IMR-90 (cell line): Measurements from ENCODE around the gene SH3RF2. TPM values are rescaled to one million over a fixed set of nuclear protein-coding genes. Genes with fewer than 3 reads are reported as not detected.

Experiments
- ATAC-seq: fragments of 200-7000 bp; cut with Tn5 transposase; 2 replicates; pipeline ENCODE4 v1.9.1; 2020; ENCODE audit warnings: low read depth, mild to moderate bottlenecking, moderate library complexity
- BruUV-seq: library from RNA; stranded (reverse); fragments of 400-500 nt; replicated peaks from 2 replicates; lab custom pipeline; 2021; lab: Mats Ljungman, UMichigan
- CTCF ChIA-PET: fragments of 300-600 bp; formaldehyde crosslinking; extraction: SDS; loops from one replicate; lab custom pipeline; 2021; ENCODE audit warnings: antibody characterized with exemption; lab: Yijun Ruan, JAX
- POLR2A ChIA-PET: fragments of 300-600 bp; sonication (Branson Sonifier 250); formaldehyde crosslinking; loops from one replicate; lab custom pipeline; 2022; ENCODE audit warnings: antibody characterized with exemption; ENCODE audit not compliant: unreplicated experiment; lab: Charles Lee
- DNase-seq: peaks from one replicate; pipeline ENCODE4 v3.0.0; 2013
- H2AFZ ChIP-seq: replicated peaks from 2 replicates; pipeline ENCODE3; 2013; ENCODE audit warnings: low read length, mild to moderate bottlenecking; ENCODE audit not compliant: poor library complexity
- H2AK5ac ChIP-seq: 2 replicates; pipeline ENCODE4 v1.6.1; 2013; ENCODE audit warnings: low read depth, low read length, inconsistent platforms
- H2AK9ac ChIP-seq: replicated peaks from 2 replicates; pipeline ENCODE3; 2013; ENCODE audit warnings: mild to moderate bottlenecking, low read depth, low read length, moderate library complexity; ENCODE audit not compliant: poor library complexity
- H2BK120ac ChIP-seq: 2 replicates; pipeline ENCODE4 v1.6.1; 2013; ENCODE audit warnings: low read depth, low read length, inconsistent platforms
- H2BK15ac ChIP-seq: 3 replicates; pipeline ENCODE4 v1.6.1; 2013; ENCODE audit warnings: low read depth, low read length, inconsistent platforms
- H2BK20ac ChIP-seq: 2 replicates; pipeline ENCODE4 v1.6.1; 2013; ENCODE audit warnings: low read depth, mild to moderate bottlenecking, inconsistent platforms, low read length, moderate library complexity
- H2BK5ac ChIP-seq: 2 replicates; pipeline ENCODE4 v1.6.1; 2013; ENCODE audit warnings: mild to moderate bottlenecking, low read depth, low read length, inconsistent platforms; ENCODE audit not compliant: poor library complexity, severe bottlenecking
- H3K14ac ChIP-seq: replicated peaks from 2 replicates; pipeline ENCODE4 v1.6.1; 2013; ENCODE audit warnings: low read depth, low read length, inconsistent platforms
- H3K18ac ChIP-seq: 2 replicates; pipeline ENCODE4 v1.6.1; 2013; ENCODE audit warnings: low read depth, low read length, control low read depth
- H3K23ac ChIP-seq: 2 replicates; pipeline ENCODE4 v1.6.1; 2013; ENCODE audit warnings: low read depth, low read length, inconsistent platforms
- H3K27ac ChIP-seq: 2 replicates; pipeline ENCODE4 v1.5.1; 2013; ENCODE audit warnings: mild to moderate bottlenecking, control low read depth, low read length; ENCODE audit not compliant: insufficient read depth
- H3K27me3 ChIP-seq: 2 replicates; pipeline ENCODE4 v1.6.1; 2013; ENCODE audit warnings: low read length; ENCODE audit not compliant: control insufficient read depth, insufficient read depth
- H3K36me3 ChIP-seq: 2 replicates; pipeline ENCODE4 v1.6.1; 2013; ENCODE audit warnings: low read length, mixed read lengths; ENCODE audit not compliant: control insufficient read depth, insufficient read depth
- H3K4ac ChIP-seq: 2 replicates; pipeline ENCODE4 v1.6.1; 2013; ENCODE audit warnings: low read depth, low read length, inconsistent platforms
- H3K4me1 ChIP-seq: 2 replicates; pipeline ENCODE4 v1.6.1; 2013; ENCODE audit warnings: low read length, mixed read lengths; ENCODE audit not compliant: control insufficient read depth, insufficient read depth
- H3K4me2 ChIP-seq: 2 replicates; pipeline ENCODE4 v1.6.1; 2013; ENCODE audit warnings: low read depth, mild to moderate bottlenecking, control low read depth, low read length, moderate library complexity
- H3K4me3 ChIP-seq: 2 replicates; pipeline ENCODE4 v1.5.1; 2013; ENCODE audit warnings: low read depth, mild to moderate bottlenecking, control low read depth, low read length, moderate library complexity; ENCODE audit not compliant: insufficient read depth
- H3K56ac ChIP-seq: 2 replicates; pipeline ENCODE4 v1.6.1; 2013; ENCODE audit warnings: low read length, inconsistent platforms; ENCODE audit not compliant: insufficient read depth; ENCODE audit errors: extremely low read depth
- H3K79me1 ChIP-seq, 2 experiments: 2 replicates each; pipeline ENCODE4 v1.6.1; 2013; ENCODE audit warnings: low read length in 2 of 2, inconsistent platforms in 1 of 2, low read depth in 1 of 2
- H3K9ac ChIP-seq: 2 replicates; pipeline ENCODE4 v1.6.1; 2013; ENCODE audit warnings: low read depth, low read length, control low read depth
- H3K9me1 ChIP-seq: 2 replicates; pipeline ENCODE4 v1.6.1; 2013; ENCODE audit warnings: low read length, inconsistent platforms; ENCODE audit not compliant: insufficient read depth
- H3K9me3 ChIP-seq: 2 replicates; pipeline ENCODE4 v1.6.1; 2013; ENCODE audit warnings: low read length; ENCODE audit not compliant: control insufficient read depth, insufficient read depth
- H4K20me1 ChIP-seq: 2 replicates; pipeline ENCODE4 v1.6.1; 2013; ENCODE audit warnings: low read length, inconsistent platforms; ENCODE audit not compliant: insufficient read depth
- H4K5ac ChIP-seq: 2 replicates; pipeline ENCODE4 v1.6.1; 2013; ENCODE audit warnings: mild to moderate bottlenecking, low read depth, low read length, control low read depth
- H4K8ac ChIP-seq, 2 experiments: 2 replicates each; pipeline ENCODE4 v1.6.1; 2013; ENCODE audit warnings: low read depth in 2 of 2, low read length in 2 of 2, control low read depth in 1 of 2, inconsistent platforms in 1 of 2
- H4K91ac ChIP-seq: 2 replicates; pipeline ENCODE4 v1.6.1; 2013; ENCODE audit warnings: low read depth, low read length, inconsistent platforms; ENCODE audit not compliant: insufficient read depth
- BHLHE40 ChIP-seq: fragments of 150-350 bp; IDR thresholded peaks from 2 replicates; pipeline ENCODE4 v1.6.1; 2016; ENCODE audit warnings: mild to moderate bottlenecking, low read depth, low read length
- RFX5 ChIP-seq: IDR thresholded peaks from 2 replicates; pipeline ENCODE4 v1.8.0; 2012; ENCODE audit warnings: low read depth, mild to moderate bottlenecking, low read length, moderate library complexity
- USF2 ChIP-seq: fragments of 150-350 bp; IDR thresholded peaks from 2 replicates; pipeline ENCODE4 v1.6.1; 2017; ENCODE audit warnings: mild to moderate bottlenecking, antibody characterized with exemption, low read length, low read depth
- WGBS, 2 experiments: methylation state at CpG; one replicate each; pipeline versions ENCODE4 v1.1.5 to v1.1.7; 2013; ENCODE audit warnings: missing lambda C conversion rate in 2 of 2; ENCODE audit not compliant: insufficient read length in 1 of 2; ENCODE audit errors: extremely low coverage in 2 of 2; 5-methylcytosine and 5-hydroxymethylcytosine counted together
- dilution Hi-C: fragments of 300-500 bp; cut with HindIII; formaldehyde crosslinking; loops from one replicate; pipeline ENCODE4 v1.14.3; 2018; ENCODE audit warnings: low sequenced_read_pairs; ENCODE audit not compliant: unreplicated experiment
- in situ Hi-C: fragments of 300-500 bp; cut with MboI; formaldehyde crosslinking; loops from 3 replicates; pipeline ENCODE4 v1.14.3; 2019; ENCODE audit warnings: low sequenced_read_pairs, inconsistent platforms, mixed read lengths
- intact Hi-C: fragments of 100-400 bp; cut with micrococcal nuclease; formaldehyde crosslinking; loops from 2 replicates; pipeline ENCODE4 v1.10.0; 2022
- polyA plus RNA-seq, 3 experiments: library from polyadenylated mRNA; depleted of rRNA; stranded (reverse); fragments of >200 nt; gene quantifications; 2 replicates each; pipeline ENCODE4 v1.2.3, GENCODE V29; 2012; ENCODE audit warnings: low replicate concordance in 1 of 3
- total RNA-seq: library from RNA; depleted of rRNA; stranded (reverse); fragments of >200 nt; gene quantifications from 2 replicates; pipeline ENCODE4 v1.2.3, GENCODE V29; 2012
- TF ChIP-seq, protein P1 (sequence below): conservative IDR thresholded peaks from 2 replicates; pipeline ENCODE4 v1.5.1; 2012; ENCODE audit warnings: mild to moderate bottlenecking, low read depth, low read length, improper control_type of control experiment

Gene SH3RF2
- total and polyA plus RNA-seq, 2 of the 4 experiments (the other 2 are of a cell fraction), result 1.3 to 1.7 TPM

GRCh38 chr5:145957388-145957787 lies 21.0 kb downstream of the SH3RF2 start:
- Histone ChIP-seq H2AFZ (no peak overlapping the region), H4K5ac (no peak overlapping the region), H3K56ac (no peak overlapping the region), H4K20me1 (no peaks in the 10 kb centered on the region), H2AK9ac (no peak overlapping the region), H3K4me3 (no peak overlapping the region), H4K8ac (no peak overlapping the region), H3K14ac (no peak overlapping the region), H3K18ac (no peak overlapping the region), H3K9me1 (no peaks in the 10 kb centered on the region), H2BK20ac (no peak overlapping the region), H2BK5ac (no peak overlapping the region), H3K4me1 (no peaks in the 10 kb centered on the region; the same call in 1 of the 2 replicates), H3K9me3 (no peaks in the 10 kb centered on the region), H4K91ac (no peak overlapping the region), H3K27ac (no peak overlapping the region), H2BK15ac (no peak overlapping the region), H3K27me3 (peaks cover 2% of the 10 kb centered on the region; the same call in 1 of the 2 replicates), H3K79me1 (no peaks in the 10 kb centered on the region), H3K9ac (no peak overlapping the region), H3K36me3 (no peaks in the 10 kb centered on the region), H3K23ac (no peak overlapping the region), H2BK120ac (no peak overlapping the region), H2AK5ac (no peak overlapping the region), H3K4ac (no peak overlapping the region), H3K4me2 (no peak overlapping the region)
- POLR2A ChIA-PET, result no interaction called here
- dilution Hi-C loops, result no loop called here
- no peak for ATAC-seq
- intact Hi-C loops, result no loop called here
- in situ Hi-C loops, result no loop called here
- CTCF ChIA-PET, result no interaction called here
- TF ChIP-seq BHLHE40 (no peak), RFX5 (no peak), USF2 (no peak)
- TF ChIP-seq, protein P1, sequence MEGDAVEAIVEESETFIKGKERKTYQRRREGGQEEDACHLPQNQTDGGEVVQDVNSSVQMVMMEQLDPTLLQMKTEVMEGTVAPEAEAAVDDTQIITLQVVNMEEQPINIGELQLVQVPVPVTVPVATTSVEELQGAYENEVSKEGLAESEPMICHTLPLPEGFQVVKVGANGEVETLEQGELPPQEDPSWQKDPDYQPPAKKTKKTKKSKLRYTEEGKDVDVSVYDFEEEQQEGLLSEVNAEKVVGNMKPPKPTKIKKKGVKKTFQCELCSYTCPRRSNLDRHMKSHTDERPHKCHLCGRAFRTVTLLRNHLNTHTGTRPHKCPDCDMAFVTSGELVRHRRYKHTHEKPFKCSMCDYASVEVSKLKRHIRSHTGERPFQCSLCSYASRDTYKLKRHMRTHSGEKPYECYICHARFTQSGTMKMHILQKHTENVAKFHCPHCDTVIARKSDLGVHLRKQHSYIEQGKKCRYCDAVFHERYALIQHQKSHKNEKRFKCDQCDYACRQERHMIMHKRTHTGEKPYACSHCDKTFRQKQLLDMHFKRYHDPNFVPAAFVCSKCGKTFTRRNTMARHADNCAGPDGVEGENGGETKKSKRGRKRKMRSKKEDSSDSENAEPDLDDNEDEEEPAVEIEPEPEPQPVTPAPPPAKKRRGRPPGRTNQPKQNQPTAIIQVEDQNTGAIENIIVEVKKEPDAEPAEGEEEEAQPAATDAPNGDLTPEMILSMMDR, result no peak
- 80% methylated on average over 1 of the region's 3 CpGs; no CpG with 5 or more reads in 1 of the 2 experiments for WGBS, 2 experiments
- no TSS peak for BruUV-seq
- no peak for DNase-seq
